ENCODE data around the gene CEP85.

The CEP85 gene

GRCh38 chr1:26281971-26282370 lies 48.0 kb downstream of the CEP85 start:
- peak overlapping the region in 1 of 2 experiments; percentile 97 for H3K4me3 ChIP-seq (ENCODE audit: low read depth in 1 of 2, low read length in 1 of 2)
- peaks cover 42% of the 10 kb centered on the region for H3K36me3 ChIP-seq
- no peak for TF ChIP-seq CTCF (IDR thresholded peaks at IDR 0.05)

GRCh38 chr1:26282401-26282918 lies 48.5 kb downstream of the CEP85 start:
- Histone ChIP-seq H3K4me1 (ENCODE audit: control insufficient read depth in 1 of 2, insufficient read depth in 1 of 2, low read depth in 1 of 2, low read length in 1 of 2) (peaks cover 70 to 86% of the 10 kb centered on the region in 2 experiments), H3K27ac (peak overlapping the region; percentile 100), H3K4me3 (ENCODE audit: low read depth in 1 of 2, low read length in 1 of 2) (no peak overlapping the region), H3K9me3 (no peaks in the 10 kb centered on the region), H3K27me3 (no peaks in the 10 kb centered on the region), H3K36me3 (peaks cover 42% of the 10 kb centered on the region)
- no peak for TF ChIP-seq CTCF (IDR thresholded peaks at IDR 0.05)

More at GRCh38 chr1:26281971-26282370, 48.0 kb downstream of the CEP85 start:
- Histone ChIP-seq H3K27me3 (no peaks in the 10 kb centered on the region), H3K27ac (peak overlapping the region; percentile 100), H3K4me1 (ENCODE audit: control insufficient read depth in 1 of 2, insufficient read depth in 1 of 2, low read depth in 1 of 2, low read length in 1 of 2) (peaks cover 65 to 84% of the 10 kb centered on the region in 2 experiments), H3K9me3 (no peaks in the 10 kb centered on the region)

GRCh38 chr1:26283279-26283853 lies 49.4 kb downstream of the CEP85 start:
- peak overlapping the region; percentile 100 for H3K27ac ChIP-seq

GRCh38 chr1:26283871-26284596 lies 50.0 kb downstream of the CEP85 start:
- H3K4me1 ChIP-seq (ENCODE audit: control insufficient read depth in 1 of 2, insufficient read depth in 1 of 2, low read depth in 1 of 2, low read length in 1 of 2), result peaks cover 70 to 86% of the 10 kb centered on the region in 2 experiments
- H3K4me3 ChIP-seq (ENCODE audit: low read depth in 1 of 2, low read length in 1 of 2), result no peak overlapping the region
- no peaks in the 10 kb centered on the region for H3K27me3 ChIP-seq
- peak overlapping the region; percentile 100 for H3K27ac ChIP-seq
- peaks cover 42% of the 10 kb centered on the region for H3K36me3 ChIP-seq
- TF ChIP-seq CTCF (IDR thresholded peaks at IDR 0.05), result no peak
- no peaks in the 10 kb centered on the region for H3K9me3 ChIP-seq

More at GRCh38 chr1:26283279-26283853, 49.4 kb downstream of the CEP85 start:
- TF ChIP-seq CTCF (IDR thresholded peaks at IDR 0.05), result no peak
- peaks cover 70 to 86% of the 10 kb centered on the region in 2 experiments for H3K4me1 ChIP-seq (ENCODE audit: control insufficient read depth in 1 of 2, insufficient read depth in 1 of 2, low read depth in 1 of 2, low read length in 1 of 2)
- no peaks in the 10 kb centered on the region for H3K27me3 ChIP-seq
- H3K36me3 ChIP-seq, result peaks cover 42% of the 10 kb centered on the region
- no peaks in the 10 kb centered on the region for H3K9me3 ChIP-seq
- no peak overlapping the region for H3K4me3 ChIP-seq (ENCODE audit: low read depth in 1 of 2, low read length in 1 of 2)

GRCh38 chr1:26284597-26285347 lies 50.8 kb downstream of the CEP85 start:
- TF ChIP-seq CTCF (IDR thresholded peaks at IDR 0.05), result peak; percentile 83
- no peaks in the 10 kb centered on the region for H3K27me3 ChIP-seq
- peak overlapping the region in 1 of 2 experiments; percentile 5 for H3K4me3 ChIP-seq (ENCODE audit: low read depth in 1 of 2, low read length in 1 of 2)
- peaks cover 42% of the 10 kb centered on the region for H3K36me3 ChIP-seq
- H3K4me1 ChIP-seq (ENCODE audit: control insufficient read depth in 1 of 2, insufficient read depth in 1 of 2, low read depth in 1 of 2, low read length in 1 of 2), result peaks cover 72 to 86% of the 10 kb centered on the region in 2 experiments
- H3K27ac ChIP-seq, result peak overlapping the region; percentile 100
- H3K9me3 ChIP-seq, result no peaks in the 10 kb centered on the region
